Uterus (tissue), 4 donors: ENCODE data around the gene PSMD2. TPM values are rescaled to one million over a fixed set of nuclear protein-coding genes. Genes with fewer than 3 reads are reported as not detected.

Experiments
- DNase-seq, 2 donors: peaks; one replicate each; pipeline ENCODE4 v3.0.0-alpha.2; 2019 to 2020
- H3K27ac ChIP-seq, 2 donors: fragments of 200-600 bp; sonication (generic); 1 replicate in 1 of 2; 2 replicates in 1 of 2; pipeline ENCODE4 v1.5.1; 2016 to 2018
- H3K27me3 ChIP-seq, 2 donors: fragments of 200-600 bp; sonication (generic); one replicate each; pipeline ENCODE4 v1.5.1; 2018 to 2019; ENCODE audit warnings: control low read depth in 1 of 2
- H3K36me3 ChIP-seq, 2 donors: fragments of 200-600 bp; sonication (generic); one replicate each; pipeline ENCODE4 v1.5.1; 2019; ENCODE audit warnings: control low read depth in 1 of 2
- H3K4me1 ChIP-seq, 2 donors: fragments of 200-600 bp; sonication (generic); one replicate each; pipeline ENCODE4 v1.5.1; 2018 to 2019; ENCODE audit warnings: control low read depth in 1 of 2
- H3K4me3 ChIP-seq, 2 donors: fragments of 200-600 bp; sonication (generic); 1 replicate in 1 of 2; 2 replicates in 1 of 2; pipeline ENCODE4 v1.5.1; 2018 to 2019; ENCODE audit warnings: mild to moderate bottlenecking in 1 of 2
- H3K9me3 ChIP-seq, 2 donors: fragments of 200-600 bp; sonication (generic); one replicate each; pipeline ENCODE4 v1.5.1; 2019; ENCODE audit warnings: control low read depth in 1 of 2
- POLR2A ChIP-seq, 2 donors: fragments of 450-650 bp; IDR thresholded peaks; one replicate each; pipeline ENCODE4 v1.6.1; 2016; ENCODE audit warnings: antibody characterized with exemption in 2 of 2, mild to moderate bottlenecking in 1 of 2, moderate library complexity in 1 of 2
- intact Hi-C: fragments of 100-400 bp; cut with DNase I; formaldehyde crosslinking; loops from one replicate; pipeline ENCODE4 v1.15.1; 2023; ENCODE audit warnings: low total_unique reads
- total RNA-seq, 4 donors: library from RNA; depleted of rRNA in 3 of 4; stranded (reverse); fragments of >200 nt in 3 of 4; gene quantifications; one replicate each; pipeline versions ENCODE4 v1.1.0 to v1.2.4, GENCODE V29; 2014 to 2023
- TF ChIP-seq, protein P1 (sequence below), 4 experiments: fragments of 200-600 bp in 2 of 4; fragments of 450-650 bp in 2 of 4; sonication (generic) in 2 of 4; IDR thresholded peaks; one replicate each; pipeline ENCODE4 v1.5.1; 2016 to 2019; ENCODE audit warnings: antibody characterized with exemption in 4 of 4, mild to moderate bottlenecking in 2 of 4, moderate library complexity in 1 of 4
- donor health status: DM: yes; HTN: yes; CAD: no.

Gene PSMD2
- total RNA-seq, 4 donors from 2014 or later: 117 to 275 (median 147) TPM

DNA sequence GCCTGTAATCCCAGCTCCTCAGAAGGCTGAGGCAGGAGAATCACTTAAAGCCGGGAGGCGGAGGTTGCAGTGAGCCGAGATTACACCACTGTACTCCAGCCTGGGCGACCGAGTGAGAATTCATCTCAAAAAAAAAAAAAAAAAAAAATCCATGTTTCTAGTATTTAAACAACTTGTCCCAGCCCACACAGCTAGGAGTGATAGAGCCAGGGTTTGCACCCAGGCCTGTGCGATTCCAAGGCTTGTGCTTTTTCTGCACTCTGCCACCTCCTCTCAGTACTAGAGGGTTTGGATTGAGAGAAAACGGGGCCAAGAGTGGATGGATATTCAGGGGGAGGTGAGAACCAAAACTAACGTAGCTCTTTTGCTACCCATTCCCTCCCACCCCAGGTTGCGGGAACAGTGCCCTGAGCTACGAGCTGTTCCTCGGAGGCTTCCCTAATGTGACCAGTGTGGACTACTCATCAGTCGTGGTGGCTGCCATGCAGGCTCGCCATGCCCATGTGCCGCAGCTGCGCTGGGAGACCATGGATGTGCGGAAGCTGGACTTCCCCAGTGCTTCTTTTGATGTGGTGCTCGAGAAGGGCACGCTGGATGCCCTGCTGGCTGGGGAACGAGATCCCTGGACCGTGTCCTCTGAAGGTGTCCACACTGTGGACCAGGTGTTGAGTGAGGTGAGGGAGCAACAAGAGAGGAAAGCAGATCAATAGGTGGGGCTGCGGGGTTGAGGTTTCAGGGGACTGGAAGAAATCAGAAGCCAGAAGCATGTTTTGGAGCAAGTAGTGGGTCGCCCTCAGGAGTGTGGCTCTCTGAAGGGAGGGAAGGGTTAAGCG lies 41.7 kb upstream of the PSMD2 start:
- Histone ChIP-seq H3K36me3 (no peaks in the 10 kb centered on the region), H3K9me3 (no peaks in the 10 kb centered on the region), H3K4me1 (peaks cover 0 to 22% of the 10 kb centered on the region in 2 donors), H3K4me3 (no peak overlapping the region), H3K27me3 (peaks cover 8 to 19% of the 10 kb centered on the region in 2 donors), H3K27ac (no peak overlapping the region)
- no peak for TF ChIP-seq POLR2A (IDR thresholded peaks at IDR 0.05)
- intact Hi-C loops: no loop called here
- no peak for DNase-seq

DNA sequence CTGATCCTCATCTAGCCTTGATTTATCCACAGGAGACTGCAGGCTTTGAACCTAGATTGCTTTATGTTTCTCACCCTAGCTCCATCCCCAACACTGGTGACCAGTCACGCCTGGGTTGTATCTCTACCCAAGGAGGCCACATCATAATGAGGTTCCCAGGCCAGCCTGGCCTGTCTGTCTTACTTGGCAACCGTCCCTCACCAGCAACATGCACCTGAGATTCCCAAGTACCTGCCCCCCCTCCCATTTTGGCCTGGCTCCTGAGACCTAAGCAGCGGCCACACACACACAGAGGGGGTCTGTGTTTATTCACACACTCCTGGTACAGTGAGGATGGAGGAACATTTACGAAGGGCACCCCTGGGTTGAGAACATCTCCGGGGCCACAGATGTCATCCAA lies 40.1 kb upstream of the PSMD2 start:
- peaks cover 21 to 27% of the 10 kb centered on the region in 2 donors for H3K27me3 ChIP-seq
- DNase-seq: no peak
- intact Hi-C loops: no loop called here

DNA sequence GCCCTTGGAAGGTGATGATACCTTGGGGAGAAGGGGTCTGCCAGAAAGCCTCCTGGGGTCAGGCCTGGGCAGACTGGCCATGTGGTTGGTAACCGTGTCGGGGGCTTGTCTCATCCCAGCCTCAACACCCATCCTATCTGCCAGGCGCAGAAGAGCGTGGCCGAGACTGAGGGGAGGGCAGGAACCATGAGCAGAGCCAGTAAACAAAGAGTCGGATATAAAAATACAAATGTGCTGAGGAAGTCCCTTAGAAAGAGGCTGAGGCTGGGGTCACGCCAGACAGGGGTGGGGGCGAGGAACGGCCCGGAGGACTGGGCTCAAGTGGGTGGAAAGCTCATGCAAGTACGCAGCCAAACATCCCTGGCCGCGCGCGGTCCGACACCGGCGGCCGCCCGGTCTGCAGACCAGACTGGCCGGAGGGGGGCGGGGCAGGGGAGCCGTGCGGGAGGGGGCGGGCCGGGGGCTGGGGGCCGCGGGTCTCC lies 39.6 kb upstream of the PSMD2 start:
- Histone ChIP-seq H3K36me3 (no peaks in the 10 kb centered on the region), H3K4me1 (peaks cover 0 to 24% of the 10 kb centered on the region in 2 donors), H3K4me3 (no peak overlapping the region), H3K9me3 (no peaks in the 10 kb centered on the region), H3K27me3 (peaks cover 24 to 27% of the 10 kb centered on the region in 2 donors), H3K27ac (no peak overlapping the region)
- no peak for DNase-seq
- intact Hi-C loops: no loop called here
- no peak for TF ChIP-seq POLR2A (IDR thresholded peaks at IDR 0.05)
- TF ChIP-seq, protein P1, sequence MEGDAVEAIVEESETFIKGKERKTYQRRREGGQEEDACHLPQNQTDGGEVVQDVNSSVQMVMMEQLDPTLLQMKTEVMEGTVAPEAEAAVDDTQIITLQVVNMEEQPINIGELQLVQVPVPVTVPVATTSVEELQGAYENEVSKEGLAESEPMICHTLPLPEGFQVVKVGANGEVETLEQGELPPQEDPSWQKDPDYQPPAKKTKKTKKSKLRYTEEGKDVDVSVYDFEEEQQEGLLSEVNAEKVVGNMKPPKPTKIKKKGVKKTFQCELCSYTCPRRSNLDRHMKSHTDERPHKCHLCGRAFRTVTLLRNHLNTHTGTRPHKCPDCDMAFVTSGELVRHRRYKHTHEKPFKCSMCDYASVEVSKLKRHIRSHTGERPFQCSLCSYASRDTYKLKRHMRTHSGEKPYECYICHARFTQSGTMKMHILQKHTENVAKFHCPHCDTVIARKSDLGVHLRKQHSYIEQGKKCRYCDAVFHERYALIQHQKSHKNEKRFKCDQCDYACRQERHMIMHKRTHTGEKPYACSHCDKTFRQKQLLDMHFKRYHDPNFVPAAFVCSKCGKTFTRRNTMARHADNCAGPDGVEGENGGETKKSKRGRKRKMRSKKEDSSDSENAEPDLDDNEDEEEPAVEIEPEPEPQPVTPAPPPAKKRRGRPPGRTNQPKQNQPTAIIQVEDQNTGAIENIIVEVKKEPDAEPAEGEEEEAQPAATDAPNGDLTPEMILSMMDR (IDR thresholded peaks at IDR 0.05): no peak

More for the DNA sequence above, 40.1 kb upstream of the PSMD2 start:
- H3K4me1 ChIP-seq: peaks cover 0 to 24% of the 10 kb centered on the region in 2 donors
- no peak for TF ChIP-seq POLR2A (IDR thresholded peaks at IDR 0.05)
- TF ChIP-seq, protein P1 (IDR thresholded peaks at IDR 0.05): no peak
- no peak overlapping the region for H3K27ac ChIP-seq
- no peak overlapping the region for H3K4me3 ChIP-seq
- H3K36me3 ChIP-seq: no peaks in the 10 kb centered on the region
- no peaks in the 10 kb centered on the region for H3K9me3 ChIP-seq

DNA sequence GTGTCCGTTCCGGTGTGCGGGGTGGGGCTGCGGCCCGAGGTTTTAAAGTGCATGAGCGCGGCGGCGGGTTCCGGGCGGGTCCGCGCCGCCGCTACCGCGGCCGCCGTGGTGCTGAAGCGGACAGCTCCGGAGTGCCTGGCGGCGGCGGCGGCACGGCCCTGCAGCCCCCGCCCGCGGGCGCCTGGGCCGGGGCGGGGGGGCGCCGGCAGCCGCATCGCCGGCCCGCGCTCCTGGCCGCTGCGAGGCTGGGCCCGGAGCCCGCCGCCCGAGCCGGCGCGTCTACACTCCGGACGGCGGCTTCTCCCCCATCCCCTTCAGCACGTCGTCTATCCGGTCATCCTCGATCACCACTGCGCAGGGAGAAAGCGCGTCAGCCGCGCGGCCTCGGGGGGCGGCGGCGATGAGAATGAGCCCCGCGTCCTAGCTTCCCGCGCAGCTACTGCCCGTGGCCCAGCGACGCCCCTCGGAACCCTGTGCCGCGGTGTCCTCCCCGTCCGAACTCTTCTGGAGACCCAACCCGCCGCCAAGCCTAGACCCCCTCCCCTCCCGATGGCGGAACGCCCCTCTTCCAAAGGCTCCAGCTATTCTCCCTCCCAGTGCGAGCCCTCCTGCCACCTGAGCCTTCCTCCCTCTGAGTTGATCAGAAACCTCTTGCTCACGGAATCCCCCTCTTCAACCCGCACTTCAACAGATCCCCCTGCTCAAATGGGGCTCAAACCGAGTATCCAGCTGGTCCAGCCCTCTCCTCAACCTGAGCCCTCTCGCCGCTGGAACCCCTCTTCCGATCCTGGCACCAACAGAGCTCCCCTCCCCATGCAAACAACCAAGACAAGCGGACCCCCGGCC lies 38.9 kb upstream of the PSMD2 start:
- no peak for TF ChIP-seq POLR2A (IDR thresholded peaks at IDR 0.05)
- TF ChIP-seq, protein P1 (IDR thresholded peaks at IDR 0.05): no peak
- H3K4me3 ChIP-seq: no peak overlapping the region

DNA sequence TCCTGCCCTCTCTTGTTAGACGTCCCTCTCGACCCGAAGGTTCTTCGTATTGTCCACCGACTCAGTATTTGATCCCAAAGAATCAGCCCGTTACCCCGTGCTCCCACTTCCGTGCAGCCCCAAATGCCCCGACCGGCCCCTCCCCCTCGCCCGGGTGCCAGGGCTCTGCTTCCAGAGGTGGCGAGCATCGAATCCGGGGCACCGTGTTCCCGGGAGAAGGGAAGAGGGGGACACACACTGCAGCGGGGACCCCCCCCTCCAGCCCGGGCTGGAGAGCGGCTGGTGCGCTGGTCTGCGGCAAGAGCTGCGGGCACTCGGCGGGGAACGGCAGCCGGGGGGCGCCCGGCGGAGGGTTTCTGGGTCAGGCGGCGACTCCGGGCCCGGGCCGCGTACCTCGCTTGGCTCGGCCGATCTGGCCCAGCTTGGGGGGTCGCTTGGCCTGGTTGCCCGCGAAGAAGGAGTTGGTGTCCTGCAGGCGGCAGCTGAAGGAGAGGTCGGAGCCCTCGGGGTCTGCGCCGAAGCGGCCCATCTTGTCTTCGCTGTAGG lies 38.2 kb upstream of the PSMD2 start:
- TF ChIP-seq POLR2A (IDR thresholded peaks at IDR 0.05): no peak
- TF ChIP-seq, protein P1 (IDR thresholded peaks at IDR 0.05): no peak
- H3K4me3 ChIP-seq: peak overlapping the region in 1 of 2 donors; percentile 20
- H3K36me3 ChIP-seq: no peaks in the 10 kb centered on the region
- no peak for DNase-seq
- intact Hi-C loops: no loop called here
- H3K27ac ChIP-seq: no peak overlapping the region
- peaks cover 0 to 24% of the 10 kb centered on the region in 2 donors for H3K4me1 ChIP-seq
- no peaks in the 10 kb centered on the region for H3K9me3 ChIP-seq
- H3K27me3 ChIP-seq: peaks cover 27% of the 10 kb centered on the region in 2 donors

More for the DNA sequence above, 38.9 kb upstream of the PSMD2 start:
- peaks cover 27% of the 10 kb centered on the region in 2 donors for H3K27me3 ChIP-seq
- H3K9me3 ChIP-seq: no peaks in the 10 kb centered on the region
- H3K36me3 ChIP-seq: no peaks in the 10 kb centered on the region
- intact Hi-C loops: no loop called here
- peak in 1 of 2 donors; percentile 26 for DNase-seq
- peaks cover 0 to 24% of the 10 kb centered on the region in 2 donors for H3K4me1 ChIP-seq
- no peak overlapping the region for H3K27ac ChIP-seq
